H9 (cell line): ENCODE data around the gene POLK. TPM values are rescaled to one million over a fixed set of nuclear protein-coding genes. Genes with fewer than 3 reads are reported as not detected.

Source experiments
- DNase-seq: peaks from one replicate; pipeline ENCODE4 v3.0.0-alpha.2; 2017
- H2AFZ ChIP-seq: one replicate; pipeline ENCODE4 v1.6.1; 2013; ENCODE audit warnings: mild to moderate bottlenecking, low read length, control low read depth, moderate library complexity
- H2AK5ac ChIP-seq: 2 replicates; pipeline ENCODE4 v1.6.1; 2013; ENCODE audit warnings: low read length, control low read depth, mixed read lengths; ENCODE audit not compliant: insufficient read length
- H2BK120ac ChIP-seq: one replicate; pipeline ENCODE4 v1.6.1; 2013; ENCODE audit warnings: low read depth, mild to moderate bottlenecking, low read length, control low read depth, inconsistent platforms; ENCODE audit not compliant: poor library complexity, severe bottlenecking
- H2BK12ac ChIP-seq: 2 replicates; pipeline ENCODE4 v1.6.1; 2013; ENCODE audit warnings: low read length, control low read depth, mixed read lengths, low read depth; ENCODE audit not compliant: insufficient read length
- H2BK15ac ChIP-seq: 2 replicates; pipeline ENCODE4 v1.6.1; 2013; ENCODE audit warnings: low read depth, low read length, control low read depth
- H2BK20ac ChIP-seq: one replicate; pipeline ENCODE4 v1.6.1; 2013; ENCODE audit warnings: low read depth, mild to moderate bottlenecking, low read length, control low read depth, inconsistent platforms; ENCODE audit not compliant: poor library complexity, severe bottlenecking
- H2BK5ac ChIP-seq: 2 replicates; pipeline ENCODE4 v1.6.1; 2013; ENCODE audit warnings: low read length, control low read depth, mixed read lengths; ENCODE audit not compliant: insufficient read length
- H3K14ac ChIP-seq: 2 replicates; pipeline ENCODE4 v1.6.1; 2013; ENCODE audit warnings: low read length, control low read depth; ENCODE audit not compliant: insufficient read depth
- H3K18ac ChIP-seq: 2 replicates; pipeline ENCODE4 v1.6.1; 2013; ENCODE audit warnings: low read depth, mild to moderate bottlenecking, mixed read lengths, low read length, control low read depth; ENCODE audit not compliant: insufficient read length
- H3K23ac ChIP-seq: 2 replicates; pipeline ENCODE4 v1.6.1; 2013; ENCODE audit warnings: low read length, control low read depth, mixed read lengths, low read depth; ENCODE audit not compliant: insufficient read length
- H3K23me2 ChIP-seq: 2 replicates; pipeline ENCODE4 v1.6.1; 2013; ENCODE audit warnings: low read depth, mild to moderate bottlenecking, mixed read lengths, low read length, control low read depth; ENCODE audit not compliant: insufficient read length, poor library complexity, severe bottlenecking
- H3K27ac ChIP-seq: 2 replicates; pipeline ENCODE4 v1.5.1; 2013; ENCODE audit warnings: low read length, control low read depth, mixed read lengths, low read depth; ENCODE audit not compliant: insufficient read length
- H3K27me3 ChIP-seq: 2 replicates; pipeline ENCODE4 v1.6.1; 2013; ENCODE audit warnings: low read length, control low read depth, inconsistent platforms; ENCODE audit not compliant: insufficient read depth
- H3K4ac ChIP-seq: 2 replicates; pipeline ENCODE4 v1.6.1; 2013; ENCODE audit warnings: low read depth, mild to moderate bottlenecking, control low read depth, inconsistent platforms, low read length, moderate library complexity
- H3K4me1 ChIP-seq: 2 replicates; pipeline ENCODE4 v1.6.1; 2013; ENCODE audit warnings: low read length, control low read depth, inconsistent platforms; ENCODE audit not compliant: insufficient read depth
- H3K4me2 ChIP-seq: 2 replicates; pipeline ENCODE4 v1.6.1; 2013; ENCODE audit warnings: low read length, control low read depth, mixed read lengths; ENCODE audit not compliant: insufficient read length, insufficient read depth
- H3K56ac ChIP-seq: 2 replicates; pipeline ENCODE4 v1.6.1; 2013; ENCODE audit warnings: low read depth, mild to moderate bottlenecking, mixed read lengths, low read length, control low read depth; ENCODE audit not compliant: insufficient read length
- H3K79me1 ChIP-seq: 2 replicates; pipeline ENCODE4 v1.6.1; 2013; ENCODE audit warnings: low read depth, mild to moderate bottlenecking, moderate library complexity, low read length, control low read depth, inconsistent platforms; ENCODE audit not compliant: insufficient read depth, poor library complexity, severe bottlenecking
- H3K79me2 ChIP-seq: 2 replicates; pipeline ENCODE4 v1.6.1; 2013; ENCODE audit warnings: low read length, control low read depth, inconsistent platforms; ENCODE audit not compliant: insufficient read depth
- H3K9ac ChIP-seq: 2 replicates; pipeline ENCODE4 v1.6.1; 2013; ENCODE audit warnings: low read length, control low read depth, mixed read lengths; ENCODE audit not compliant: insufficient read length; ENCODE audit errors: extremely low read depth
- H3K9me3 ChIP-seq: one replicate; pipeline ENCODE4 v1.6.1; 2013; ENCODE audit warnings: low read depth, low read length, inconsistent platforms; ENCODE audit not compliant: control insufficient read depth
- H3T11ph ChIP-seq: one replicate; pipeline ENCODE4 v1.6.1; 2013; ENCODE audit warnings: mild to moderate bottlenecking, low read length, control low read depth, inconsistent platforms
- H4K20me1 ChIP-seq: one replicate; pipeline ENCODE4 v1.6.1; 2013; ENCODE audit not compliant: control insufficient read depth, insufficient read length, insufficient read depth
- H4K5ac ChIP-seq: 2 replicates; pipeline ENCODE4 v1.6.1; 2013; ENCODE audit warnings: low read depth, mild to moderate bottlenecking, mixed read lengths, low read length, control low read depth; ENCODE audit not compliant: insufficient read length
- H4K8ac ChIP-seq: replicated peaks from 2 replicates; pipeline ENCODE4 v1.6.1; 2013; ENCODE audit warnings: low read length, control low read depth, mixed read lengths, low read depth; ENCODE audit not compliant: insufficient read length
- H4K91ac ChIP-seq: 2 replicates; pipeline ENCODE4 v1.6.1; 2013; ENCODE audit warnings: low read depth, mild to moderate bottlenecking, moderate library complexity, mixed read lengths, low read length, control low read depth; ENCODE audit not compliant: insufficient read length
- H3K27ac Mint-ChIP-seq, 3 experiments: 2 replicates in 2 of 3; 3 replicates in 1 of 3; pipeline ENCODE4 v1.8.0; 2020 to 2021; ENCODE audit warnings: mixed read lengths in 3 of 3, mild to moderate bottlenecking in 1 of 3, moderate library complexity in 1 of 3
- H3K27me3 Mint-ChIP-seq: 2 replicates; pipeline ENCODE4 v1.8.0; 2021; ENCODE audit warnings: low read depth, mild to moderate bottlenecking, moderate library complexity, mixed read lengths
- H3K36me3 Mint-ChIP-seq, 3 experiments: 2 replicates in 2 of 3; 3 replicates in 1 of 3; pipeline ENCODE4 v1.8.0; 2020 to 2021; ENCODE audit warnings: low read depth in 3 of 3, mixed read lengths in 3 of 3; ENCODE audit not compliant: insufficient read depth in 1 of 3
- H3K4me1 Mint-ChIP-seq, 2 experiments: 2 replicates each; pipeline ENCODE4 v1.8.0; 2020; ENCODE audit warnings: mixed read lengths in 2 of 2
- H3K4me3 Mint-ChIP-seq, 2 experiments: 2 replicates in 1 of 2; 3 replicates in 1 of 2; pipeline ENCODE4 v1.8.0; 2020 to 2021; ENCODE audit warnings: mild to moderate bottlenecking in 2 of 2, mixed read lengths in 2 of 2, moderate library complexity in 1 of 2
- H3K9me3 Mint-ChIP-seq, 2 experiments: 2 replicates in 1 of 2; 3 replicates in 1 of 2; pipeline ENCODE4 v1.8.0; 2020; ENCODE audit warnings: mild to moderate bottlenecking in 2 of 2, mixed read lengths in 2 of 2, moderate library complexity in 1 of 2
- WGBS: extraction: QIAGEN DNeasy Blood & Tissue Kit; methylation state at CpG from one replicate; pipeline ENCODE4 v1.1.7; 2013; ENCODE audit warnings: missing lambda C conversion rate, low lambda C conversion rate, mixed read lengths; ENCODE audit not compliant: insufficient read length; ENCODE audit errors: extremely low coverage; 5-methylcytosine and 5-hydroxymethylcytosine counted together
- total RNA-seq: library from RNA; stranded (reverse); gene quantifications from 2 replicates; pipeline ENCODE4 v1.2.1, GENCODE V29; 2021
- TF ChIP-seq, protein P1 (sequence below): fragments of 200-600 bp; sonication (generic); conservative IDR thresholded peaks from 3 replicates; pipeline ENCODE4 v1.8.0; 2021; ENCODE audit warnings: antibody characterized with exemption, mild to moderate bottlenecking

The POLK gene
- total RNA-seq, 1 experiment from 2014 or later: 7.6 TPM

DNA sequence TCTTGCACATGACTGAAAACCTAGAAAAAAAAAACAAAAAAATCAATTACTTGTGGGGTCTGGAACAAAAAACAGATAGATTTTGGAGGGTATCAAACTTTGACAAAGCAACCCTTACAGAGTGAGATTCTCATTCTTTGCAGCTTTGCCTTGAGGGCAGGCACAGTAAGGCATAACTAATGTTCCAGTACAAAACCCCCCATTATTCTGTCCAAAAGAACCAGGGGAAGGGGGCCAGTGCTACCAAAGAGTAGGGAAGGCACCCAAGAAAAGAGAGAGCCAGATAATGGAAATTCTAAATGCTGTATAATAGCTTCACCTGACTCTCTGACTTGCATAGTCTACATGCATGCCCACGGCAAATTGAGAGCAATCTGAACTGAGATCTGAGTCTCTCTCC, 12.9 kb downstream of the POLK start:
- peaks cover 2% of the 10 kb centered on the region; the same call in 1 of the 2 replicates for H3K79me2 ChIP-seq
- H3K23ac ChIP-seq: no peak overlapping the region
- no peak overlapping the region for H4K91ac ChIP-seq
- no peak overlapping the region for H2AFZ ChIP-seq
- H4K5ac ChIP-seq: no peak overlapping the region
- no peaks in the 10 kb centered on the region for H3K27me3 ChIP-seq
- no peak overlapping the region for H2BK5ac ChIP-seq
- Mint-ChIP-seq H3K27ac (no peak overlapping the region), H3K9me3 (peaks cover 12% of the 10 kb centered on the region in 2 experiments), H3K36me3 (peaks cover 17 to 20% (median 18%) of the 10 kb centered on the region in 3 experiments), H3K27me3 (no peaks in the 10 kb centered on the region), H3K4me1 (peaks cover 2 to 4% of the 10 kb centered on the region in 2 experiments; a peak in 3 of 4 replicates), H3K4me3 (no peak overlapping the region)
- H3K56ac ChIP-seq: no peak overlapping the region
- no peaks in the 10 kb centered on the region for H4K20me1 ChIP-seq
- no peak overlapping the region for H3K27ac ChIP-seq
- no peaks in the 10 kb centered on the region for H3K23me2 ChIP-seq
- H3K79me1 ChIP-seq: peaks cover 6% of the 10 kb centered on the region
- no peak overlapping the region for H2BK15ac ChIP-seq
- H3K18ac ChIP-seq: no peak overlapping the region
- no peaks in the 10 kb centered on the region for H3K4me1 ChIP-seq
- WGBS: no CpG with 5 or more reads among the region's 1 CpG
- no peak for DNase-seq
- no peak overlapping the region for H4K8ac ChIP-seq
- H3K9me3 ChIP-seq: no peaks in the 10 kb centered on the region
- no peak overlapping the region for H2BK20ac ChIP-seq
- no peak overlapping the region for H3K14ac ChIP-seq
- no peak overlapping the region for H2BK12ac ChIP-seq
- no peak overlapping the region for H3T11ph ChIP-seq
- TF ChIP-seq, protein P1, sequence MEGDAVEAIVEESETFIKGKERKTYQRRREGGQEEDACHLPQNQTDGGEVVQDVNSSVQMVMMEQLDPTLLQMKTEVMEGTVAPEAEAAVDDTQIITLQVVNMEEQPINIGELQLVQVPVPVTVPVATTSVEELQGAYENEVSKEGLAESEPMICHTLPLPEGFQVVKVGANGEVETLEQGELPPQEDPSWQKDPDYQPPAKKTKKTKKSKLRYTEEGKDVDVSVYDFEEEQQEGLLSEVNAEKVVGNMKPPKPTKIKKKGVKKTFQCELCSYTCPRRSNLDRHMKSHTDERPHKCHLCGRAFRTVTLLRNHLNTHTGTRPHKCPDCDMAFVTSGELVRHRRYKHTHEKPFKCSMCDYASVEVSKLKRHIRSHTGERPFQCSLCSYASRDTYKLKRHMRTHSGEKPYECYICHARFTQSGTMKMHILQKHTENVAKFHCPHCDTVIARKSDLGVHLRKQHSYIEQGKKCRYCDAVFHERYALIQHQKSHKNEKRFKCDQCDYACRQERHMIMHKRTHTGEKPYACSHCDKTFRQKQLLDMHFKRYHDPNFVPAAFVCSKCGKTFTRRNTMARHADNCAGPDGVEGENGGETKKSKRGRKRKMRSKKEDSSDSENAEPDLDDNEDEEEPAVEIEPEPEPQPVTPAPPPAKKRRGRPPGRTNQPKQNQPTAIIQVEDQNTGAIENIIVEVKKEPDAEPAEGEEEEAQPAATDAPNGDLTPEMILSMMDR: no peak
- H2BK120ac ChIP-seq: no peak overlapping the region
- no peak overlapping the region for H2AK5ac ChIP-seq
- H3K9ac ChIP-seq: no peak overlapping the region
- H3K4ac ChIP-seq: no peak overlapping the region
- no peak overlapping the region for H3K4me2 ChIP-seq
